GM23338 (cell line): ENCODE results near the gene TAS2R14.

Experiments used
- CREB1 ChIP-seq: fragments of 250-450 bp; sonication (Bioruptor Pico); IDR thresholded peaks from 2 replicates; pipeline ENCODE4 v1.5.0; 2020; ENCODE audit warnings: low read depth, mild to moderate bottlenecking, moderate library complexity
- ETS1 ChIP-seq: IDR thresholded peaks from 2 replicates; pipeline ENCODE4 v1.6.1; 2016; ENCODE audit warnings: antibody characterized with exemption
- EZH2 ChIP-seq: fragments of 200-600 bp; sonication (generic); IDR thresholded peaks from one replicate; pipeline ENCODE4 v1.8.0; 2017; ENCODE audit warnings: antibody characterized with exemption, mild to moderate bottlenecking, low read depth; ENCODE audit not compliant: unreplicated experiment
- EZH2phosphoT487 ChIP-seq: fragments of 200-600 bp; sonication (generic); IDR thresholded peaks from one replicate; pipeline ENCODE4 v1.8.1; 2018; ENCODE audit warnings: antibody characterized with exemption; ENCODE audit not compliant: unreplicated experiment
- JUNB ChIP-seq: IDR thresholded peaks from one replicate; pipeline ENCODE4 v1.6.1; 2016; ENCODE audit warnings: antibody characterized with exemption; ENCODE audit not compliant: unreplicated experiment
- POLR2AphosphoS5 ChIP-seq: IDR thresholded peaks from 2 replicates; pipeline ENCODE4 v1.6.1; 2016; ENCODE audit warnings: antibody characterized with exemption, low read depth
- REST ChIP-seq: IDR thresholded peaks from one replicate; pipeline ENCODE4 v1.6.1; 2018; ENCODE audit warnings: antibody characterized with exemption; ENCODE audit not compliant: unreplicated experiment
- STAT1 ChIP-seq: IDR thresholded peaks from one replicate; pipeline ENCODE4 v1.6.1; 2016; ENCODE audit warnings: antibody characterized with exemption; ENCODE audit not compliant: unreplicated experiment
- ZNF114 ChIP-seq: fragments of 250-450 bp; sonication (Bioruptor Pico); IDR thresholded peaks from 2 replicates; pipeline ENCODE4 v1.5.0; 2020; ENCODE audit warnings: mild to moderate bottlenecking, moderate library complexity
- TF ChIP-seq, protein P1 (sequence below), 2 experiments: fragments of 200-600 bp in 1 of 2; sonication (generic) in 1 of 2; conservative IDR thresholded peaks; 2 replicates each; pipeline versions ENCODE4 v1.5.1 to v1.6.1; 2016 to 2017; ENCODE audit warnings: antibody characterized with exemption in 2 of 2, low read depth in 2 of 2, mild to moderate bottlenecking in 2 of 2, moderate library complexity in 1 of 2

GRCh38 chr12:10974965-10975364, 35.9 kb upstream of the TAS2R14 start:
- TF ChIP-seq, protein P1, sequence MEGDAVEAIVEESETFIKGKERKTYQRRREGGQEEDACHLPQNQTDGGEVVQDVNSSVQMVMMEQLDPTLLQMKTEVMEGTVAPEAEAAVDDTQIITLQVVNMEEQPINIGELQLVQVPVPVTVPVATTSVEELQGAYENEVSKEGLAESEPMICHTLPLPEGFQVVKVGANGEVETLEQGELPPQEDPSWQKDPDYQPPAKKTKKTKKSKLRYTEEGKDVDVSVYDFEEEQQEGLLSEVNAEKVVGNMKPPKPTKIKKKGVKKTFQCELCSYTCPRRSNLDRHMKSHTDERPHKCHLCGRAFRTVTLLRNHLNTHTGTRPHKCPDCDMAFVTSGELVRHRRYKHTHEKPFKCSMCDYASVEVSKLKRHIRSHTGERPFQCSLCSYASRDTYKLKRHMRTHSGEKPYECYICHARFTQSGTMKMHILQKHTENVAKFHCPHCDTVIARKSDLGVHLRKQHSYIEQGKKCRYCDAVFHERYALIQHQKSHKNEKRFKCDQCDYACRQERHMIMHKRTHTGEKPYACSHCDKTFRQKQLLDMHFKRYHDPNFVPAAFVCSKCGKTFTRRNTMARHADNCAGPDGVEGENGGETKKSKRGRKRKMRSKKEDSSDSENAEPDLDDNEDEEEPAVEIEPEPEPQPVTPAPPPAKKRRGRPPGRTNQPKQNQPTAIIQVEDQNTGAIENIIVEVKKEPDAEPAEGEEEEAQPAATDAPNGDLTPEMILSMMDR (conservative IDR thresholded peaks at IDR 0.05; ENCODE audit: low read depth in 2 of 2) = no peak
- TF ChIP-seq POLR2AphosphoS5 = no peak
- no peak for TF ChIP-seq CREB1 (CRISPR knock-in tag)
- TF ChIP-seq EZH2 = no peak
- TF ChIP-seq ZNF114 (CRISPR knock-in tag) = no peak
- no peak for TF ChIP-seq EZH2phosphoT487
- TF ChIP-seq REST = no peak
- TF ChIP-seq ETS1 = no peak
- TF ChIP-seq STAT1 = no peak
- no peak for TF ChIP-seq JUNB
